AG08396 (cell line): ENCODE data around the gene IRF7.
"Not testable (repeated sequence)": the region's sequence is repeated elsewhere in the genome, so short reads cannot be mapped to it uniquely, and the experiment has no call there.

Experiments
- DNase-seq: peaks from one replicate; pipeline ENCODE4 v3.0.0; 2012; ENCODE audit warnings: low spot score, mixed read lengths

Gene IRF7

DNA sequence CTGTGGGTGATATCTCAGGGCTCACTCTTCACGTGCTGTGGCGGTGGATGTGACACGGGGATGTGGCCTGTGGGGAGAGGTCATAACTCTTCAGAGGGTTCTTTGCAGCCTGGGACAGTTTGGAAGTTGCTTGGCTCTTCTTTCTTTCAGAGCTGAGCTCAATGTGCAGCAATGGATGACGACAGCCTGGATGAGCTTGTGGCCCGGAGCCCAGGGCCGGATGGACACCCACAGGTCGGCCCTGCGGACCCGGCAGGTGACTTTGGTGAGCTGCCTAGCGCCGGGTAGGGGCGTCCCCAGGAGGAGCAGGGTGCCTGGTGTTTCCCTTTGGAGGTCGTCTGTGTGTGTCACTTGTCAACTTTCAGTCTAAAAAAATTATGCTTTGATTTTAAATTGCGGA lies 34.4 kb downstream of the IRF7 start:
- DNase-seq: no peak

DNA sequence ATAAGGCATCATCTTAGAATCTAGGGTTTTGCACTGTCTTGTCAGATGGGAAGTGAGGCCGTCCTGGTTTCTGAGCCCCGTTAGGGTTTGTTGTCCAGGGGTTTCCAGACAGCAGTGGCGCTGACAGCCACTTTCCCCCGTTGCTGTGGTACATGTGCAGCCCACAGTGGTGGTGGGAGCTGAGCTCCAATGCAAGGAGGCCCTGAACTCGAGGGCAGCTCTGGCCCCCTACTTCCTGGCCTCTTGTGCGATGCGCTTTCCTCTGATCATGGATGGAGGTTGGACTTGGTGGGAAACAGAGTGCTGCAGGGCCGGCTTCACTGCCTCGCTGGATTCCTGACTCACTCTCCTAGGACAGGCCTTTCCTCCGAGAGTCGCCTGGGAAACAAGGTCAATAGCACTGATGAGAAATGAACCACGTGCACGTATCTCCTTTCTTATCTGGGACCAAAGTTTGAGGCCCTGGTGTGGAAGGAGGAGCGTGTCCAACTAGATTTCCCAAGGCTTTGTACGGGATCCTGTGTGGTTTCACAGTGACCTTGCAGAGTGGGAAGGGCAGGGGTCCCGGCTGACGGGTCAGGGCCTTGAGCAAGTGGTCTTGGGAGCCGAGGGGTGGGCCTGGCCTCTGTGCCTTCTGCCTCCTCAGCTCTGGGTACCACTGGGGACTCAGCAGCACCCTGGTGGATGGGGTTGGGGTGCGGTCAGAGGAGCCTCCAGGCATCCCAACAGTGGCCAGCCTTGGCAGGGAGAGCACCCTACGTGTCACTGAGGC lies 35.7 kb downstream of the IRF7 start:
- DNase-seq: no peak

DNA sequence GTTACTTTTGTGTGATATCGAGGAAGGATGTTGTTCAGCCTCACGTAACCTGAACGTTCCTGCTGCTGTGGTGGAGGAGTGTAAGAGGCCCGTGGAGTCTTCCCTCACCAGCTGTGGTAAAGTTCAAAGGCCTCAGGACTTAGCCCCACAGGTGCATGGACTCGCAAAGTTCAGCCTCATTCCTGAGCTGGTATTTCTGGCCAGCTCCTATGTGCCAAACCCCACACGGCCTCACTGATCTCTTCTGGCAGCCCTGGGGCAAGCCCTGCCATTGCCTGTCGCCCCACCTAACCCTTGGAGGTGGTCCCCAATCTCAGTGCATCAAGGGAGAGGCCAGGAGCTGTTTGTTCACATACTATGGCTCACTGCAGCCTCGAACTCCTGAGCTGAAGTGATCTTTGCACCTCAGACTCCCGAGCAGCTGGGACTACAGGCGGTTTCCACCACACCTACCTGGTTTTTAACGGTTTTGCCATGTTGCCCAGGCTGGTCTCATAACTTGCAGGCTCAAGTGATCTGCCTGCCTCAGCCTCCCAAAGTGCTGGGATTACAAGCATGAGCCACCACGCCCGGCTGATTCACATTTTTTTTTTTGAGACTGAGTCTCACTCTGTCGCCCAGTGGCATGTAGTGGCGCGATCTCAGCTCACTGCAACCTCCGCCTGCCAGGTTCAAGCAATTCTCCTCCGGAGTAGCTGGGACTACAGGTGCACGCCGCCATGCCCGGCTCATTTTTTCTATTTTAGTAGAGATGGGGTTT lies 37.3 kb downstream of the IRF7 start:
- DNase-seq: no peak

DNA sequence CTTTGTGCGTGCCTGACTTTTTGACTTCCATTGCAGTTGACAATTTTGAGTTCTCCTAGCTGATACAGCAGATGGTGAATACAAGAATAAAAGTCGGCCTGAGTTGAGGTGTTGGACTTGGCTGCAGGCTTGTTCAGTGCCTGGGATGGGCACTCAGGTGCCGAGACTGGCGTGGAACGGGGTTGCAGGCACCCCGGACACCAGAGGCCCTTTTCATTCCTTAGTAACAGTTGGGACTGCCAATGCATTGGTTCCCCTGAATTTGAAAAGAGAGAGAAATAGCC lies 38.2 kb downstream of the IRF7 start:
- DNase-seq: no peak

DNA sequence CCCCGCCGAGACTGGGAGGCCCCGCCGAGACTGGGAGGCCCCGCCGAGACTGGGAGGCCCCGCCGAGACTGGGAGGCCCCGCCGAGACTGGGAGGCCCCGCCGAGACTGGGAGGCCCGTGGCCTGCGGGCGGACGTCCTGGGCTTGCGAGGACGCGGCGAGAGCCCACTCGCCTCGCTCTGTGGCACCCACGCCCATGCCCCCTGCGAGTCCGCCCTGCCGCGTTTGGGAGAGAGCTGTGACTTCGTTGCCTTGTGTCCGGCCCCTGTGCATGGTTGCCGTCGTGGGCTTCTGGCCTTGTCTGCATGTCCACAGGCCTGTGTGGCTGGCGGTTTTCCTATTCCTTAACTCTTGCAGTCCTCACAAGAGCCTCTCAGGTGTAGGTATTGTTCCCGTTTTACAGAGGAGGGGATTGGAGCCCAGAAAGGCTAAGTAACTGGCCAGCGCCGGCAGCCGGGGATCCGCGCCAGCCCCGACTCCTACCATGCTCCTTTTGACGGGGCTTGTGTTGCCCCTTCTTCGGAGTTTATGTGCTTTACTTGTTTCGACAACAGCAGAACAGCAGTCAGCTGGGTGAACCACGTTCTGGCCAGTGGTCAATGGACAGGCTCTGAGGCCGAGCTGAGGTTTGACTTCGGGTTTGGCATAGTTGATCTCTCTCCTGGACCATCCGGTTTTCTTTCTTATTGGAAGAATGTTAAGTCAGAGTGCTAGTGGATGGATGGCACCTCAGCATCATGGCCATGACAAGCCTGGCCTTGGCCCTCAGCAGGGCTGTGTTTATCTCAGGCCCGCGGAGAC lies 38.7 kb downstream of the IRF7 start:
- DNase-seq: no peak

DNA sequence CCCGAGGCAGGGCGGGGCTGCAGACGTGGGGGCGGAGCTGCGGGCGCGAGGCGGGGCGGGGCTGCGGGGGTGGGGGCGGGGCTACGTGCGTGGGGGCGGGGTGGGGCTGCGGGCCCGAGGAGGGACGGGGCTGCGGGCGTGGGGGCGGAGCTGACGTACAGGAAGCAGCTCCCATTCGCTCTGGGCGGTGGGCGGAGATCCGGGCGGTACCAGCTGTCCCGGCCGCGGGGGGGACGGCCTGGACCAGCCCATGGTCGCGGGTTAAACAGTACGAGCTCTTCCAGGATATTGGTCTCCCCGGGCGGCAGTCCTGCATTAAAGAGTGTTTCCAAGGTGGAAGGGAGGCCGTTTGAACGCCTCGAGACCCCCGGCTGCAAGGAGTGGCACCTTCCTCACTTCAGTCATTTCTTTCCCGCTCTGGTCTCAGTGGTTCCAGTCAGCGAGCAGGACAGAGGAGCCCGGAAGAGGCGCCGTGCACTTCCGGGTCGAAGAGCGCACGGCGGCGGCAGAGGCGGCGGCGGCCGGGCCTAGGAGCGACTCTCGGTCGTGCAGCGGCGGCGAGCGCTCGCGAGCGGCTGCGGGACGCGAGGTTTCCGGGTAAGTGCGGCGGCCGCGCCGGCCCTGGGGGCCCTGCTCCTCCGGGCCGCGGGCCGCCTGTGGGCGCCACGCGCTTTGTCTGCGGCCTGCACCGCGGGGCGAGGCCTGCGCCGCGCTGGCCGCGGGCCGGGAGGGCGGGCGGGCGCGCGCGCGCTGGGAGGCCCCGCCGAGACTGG lies 39.6 kb downstream of the IRF7 start, which contains the start of gene PHRF1:
PHRF1 (plus strand) TSS at position 475 of the 773 bp plus-strand sequence. CDS start 5,043 bp downstream, outside the sequence.
- peak; percentile 100 for DNase-seq

DNA sequence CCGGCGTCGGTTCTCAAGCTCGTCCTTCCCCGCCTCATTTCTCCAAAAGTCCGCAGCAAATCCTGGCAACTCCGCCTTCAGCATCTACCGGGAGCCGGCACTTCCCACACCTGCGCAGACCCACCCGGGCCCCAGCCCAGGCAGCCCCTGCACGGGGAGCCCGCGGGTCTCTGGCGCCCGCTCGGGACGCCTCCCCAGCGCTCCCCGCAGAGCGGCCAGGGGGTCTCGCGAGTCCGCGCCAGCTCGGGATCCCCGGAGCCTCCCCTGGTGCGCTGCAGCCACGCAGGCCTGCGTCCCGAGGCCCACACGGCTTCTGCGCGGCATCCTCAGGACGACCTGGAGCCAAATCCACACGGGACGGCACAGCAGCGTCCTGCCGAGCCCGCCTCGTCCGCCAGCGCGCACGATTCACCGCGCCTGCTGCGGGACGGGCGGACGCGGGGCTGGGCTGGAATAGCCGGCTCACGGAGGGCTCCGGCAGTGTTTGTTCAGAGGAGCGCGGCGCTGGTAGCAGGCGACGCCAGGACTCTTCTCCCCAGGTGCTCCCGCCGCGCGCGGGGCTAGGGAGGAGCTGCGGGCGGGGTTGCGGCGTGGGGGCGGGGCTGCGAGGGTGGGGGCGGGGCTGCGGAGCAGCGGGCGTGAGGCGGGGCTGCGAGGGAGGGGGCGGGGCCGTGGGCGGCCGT lies 40.3 kb downstream of the IRF7 start:
- DNase-seq: no peak

DNA sequence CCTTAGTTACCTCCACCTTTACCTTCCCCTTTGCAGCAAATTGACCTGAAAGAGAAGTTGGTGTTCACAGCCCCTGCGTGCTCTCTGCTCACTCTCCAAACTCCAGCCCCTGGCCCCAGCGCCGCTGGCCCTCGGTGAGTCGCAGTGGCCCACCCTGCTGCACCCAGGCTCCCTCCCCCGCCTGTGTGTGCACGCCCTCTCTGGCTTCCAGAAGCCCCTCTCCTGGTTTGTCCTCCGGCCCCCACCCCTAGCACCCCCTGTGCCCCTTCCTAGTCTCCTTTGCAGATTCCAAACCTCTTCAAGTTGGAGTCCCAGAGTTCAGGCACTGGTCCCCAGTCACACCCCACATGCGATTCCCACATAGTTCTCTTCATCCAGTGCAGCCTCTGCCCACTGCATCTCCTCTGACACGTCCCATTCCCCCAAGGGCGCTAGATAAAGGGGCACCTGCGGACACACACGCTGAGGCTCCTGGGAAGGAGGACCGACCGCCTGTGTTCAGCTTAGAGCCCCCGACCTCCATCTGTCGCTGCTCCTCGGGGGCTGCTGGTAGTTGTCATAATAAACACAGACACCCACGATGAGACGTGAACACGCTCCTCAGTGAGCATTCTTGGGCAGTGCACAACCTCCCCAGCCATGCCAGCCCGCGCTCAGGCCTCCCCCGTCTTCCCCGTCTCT lies 41.0 kb downstream of the IRF7 start:
- DNase-seq: no peak

DNA sequence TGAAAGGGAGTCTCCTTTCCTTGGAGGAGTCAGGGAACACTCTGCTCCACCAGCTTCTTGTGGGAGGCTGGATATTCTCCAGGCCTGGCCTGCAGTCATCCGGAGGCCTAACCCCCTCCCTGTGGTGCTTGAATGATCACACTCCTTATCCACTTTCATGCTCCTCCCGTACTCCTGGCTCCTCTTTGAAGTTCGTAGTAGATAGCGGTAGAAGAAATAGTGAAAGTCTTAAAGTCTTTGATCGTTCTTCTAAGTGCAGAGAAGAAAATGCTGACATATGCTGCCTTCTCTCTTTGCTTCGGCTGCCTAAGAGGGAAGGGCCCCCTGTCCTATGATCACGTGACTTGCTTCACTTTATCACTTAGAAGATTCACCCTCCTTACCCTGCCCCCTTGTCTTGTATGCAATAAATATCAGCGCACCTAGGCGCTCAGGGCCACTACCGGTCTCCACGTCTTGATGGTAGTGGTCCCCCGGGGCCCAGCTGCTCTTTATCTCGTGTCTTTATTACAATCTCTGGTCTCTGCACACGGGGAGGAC lies 41.6 kb downstream of the IRF7 start:
- DNase-seq: not testable (repeated sequence)

DNA sequence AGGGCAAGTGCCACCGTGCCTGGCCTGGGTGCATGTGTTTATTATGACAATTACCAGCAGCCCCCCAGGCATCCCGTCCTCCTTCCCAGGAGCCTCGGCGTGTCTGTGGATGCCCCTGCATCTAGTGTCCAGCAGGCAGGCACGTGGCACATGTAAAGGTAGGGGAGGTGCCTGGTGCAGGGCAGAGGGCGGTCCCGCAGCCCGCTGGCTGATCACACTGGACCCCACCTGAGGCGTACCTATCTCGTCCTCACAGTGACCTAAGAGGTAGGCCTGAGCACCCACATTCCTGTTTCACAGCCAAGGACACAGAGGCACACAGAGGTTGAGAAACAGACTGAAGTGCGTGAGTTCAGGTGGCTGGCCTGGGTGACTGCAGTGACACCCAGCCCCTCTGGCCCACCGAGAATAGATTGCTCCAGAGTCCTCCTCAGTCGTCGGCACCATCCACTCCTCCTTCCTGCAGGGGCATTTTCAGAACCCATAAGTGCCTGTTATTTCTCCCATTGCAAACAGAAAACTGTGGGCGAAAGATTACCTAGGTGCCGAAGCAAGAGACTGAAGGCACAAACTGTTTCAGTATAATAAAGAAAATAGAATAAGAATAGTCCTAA lies 42.5 kb downstream of the IRF7 start:
- no peak for DNase-seq

DNA sequence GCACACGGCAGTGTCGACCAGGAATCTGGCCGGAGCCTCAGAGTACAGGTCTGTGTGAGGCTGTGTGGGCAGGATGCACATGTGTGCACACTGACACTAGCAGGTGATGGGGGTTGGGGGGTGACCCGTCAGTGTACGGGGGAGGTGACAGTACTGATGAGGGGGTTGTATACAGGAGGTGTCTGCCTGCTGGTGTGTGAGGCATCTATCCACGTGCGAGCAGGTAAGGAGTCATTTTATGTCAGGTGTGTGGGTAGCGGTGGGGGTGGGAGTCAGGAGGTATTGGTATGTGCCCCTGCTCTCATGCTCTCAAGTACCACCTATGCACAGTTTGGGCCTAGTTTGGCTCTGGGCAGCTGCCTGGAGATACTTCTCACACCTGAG lies 44.0 kb downstream of the IRF7 start:
- DNase-seq: no peak

DNA sequence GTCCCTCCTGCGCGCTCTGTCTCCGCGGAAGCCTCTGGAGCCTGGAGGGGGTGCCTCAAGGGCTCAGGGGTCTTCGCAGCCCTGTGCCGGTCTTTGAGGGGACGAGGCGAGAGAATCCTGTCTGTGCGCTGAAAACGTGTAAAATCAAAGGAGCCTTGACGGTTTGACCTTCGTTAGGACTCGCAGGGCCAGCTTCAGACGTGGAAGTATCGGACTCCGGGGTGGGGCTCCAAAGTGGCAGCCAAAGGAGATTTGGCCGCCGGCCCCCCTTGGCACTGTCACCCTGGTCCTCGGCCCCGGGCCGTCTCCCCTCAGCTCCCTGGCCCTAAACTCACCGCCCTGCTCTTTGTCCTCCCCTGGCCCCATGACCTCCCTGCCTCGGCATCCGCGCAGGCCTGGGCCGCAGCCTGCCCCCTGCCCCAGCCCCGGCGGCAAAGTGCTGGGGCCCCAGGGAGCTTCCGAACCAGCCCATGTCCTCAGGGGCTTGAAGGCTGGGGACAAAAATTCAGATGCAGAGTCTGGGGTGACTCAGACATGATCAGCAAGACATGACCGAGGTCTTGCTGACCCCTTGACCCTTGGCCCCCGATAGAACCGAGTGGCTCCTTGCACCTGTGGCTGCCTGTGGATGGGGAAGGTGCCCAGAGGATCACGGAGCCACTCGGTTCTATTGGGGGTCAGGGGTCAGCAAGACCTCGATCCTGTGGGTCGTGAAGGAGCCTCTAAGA lies 46.4 kb downstream of the IRF7 start:
- DNase-seq: no peak

DNA sequence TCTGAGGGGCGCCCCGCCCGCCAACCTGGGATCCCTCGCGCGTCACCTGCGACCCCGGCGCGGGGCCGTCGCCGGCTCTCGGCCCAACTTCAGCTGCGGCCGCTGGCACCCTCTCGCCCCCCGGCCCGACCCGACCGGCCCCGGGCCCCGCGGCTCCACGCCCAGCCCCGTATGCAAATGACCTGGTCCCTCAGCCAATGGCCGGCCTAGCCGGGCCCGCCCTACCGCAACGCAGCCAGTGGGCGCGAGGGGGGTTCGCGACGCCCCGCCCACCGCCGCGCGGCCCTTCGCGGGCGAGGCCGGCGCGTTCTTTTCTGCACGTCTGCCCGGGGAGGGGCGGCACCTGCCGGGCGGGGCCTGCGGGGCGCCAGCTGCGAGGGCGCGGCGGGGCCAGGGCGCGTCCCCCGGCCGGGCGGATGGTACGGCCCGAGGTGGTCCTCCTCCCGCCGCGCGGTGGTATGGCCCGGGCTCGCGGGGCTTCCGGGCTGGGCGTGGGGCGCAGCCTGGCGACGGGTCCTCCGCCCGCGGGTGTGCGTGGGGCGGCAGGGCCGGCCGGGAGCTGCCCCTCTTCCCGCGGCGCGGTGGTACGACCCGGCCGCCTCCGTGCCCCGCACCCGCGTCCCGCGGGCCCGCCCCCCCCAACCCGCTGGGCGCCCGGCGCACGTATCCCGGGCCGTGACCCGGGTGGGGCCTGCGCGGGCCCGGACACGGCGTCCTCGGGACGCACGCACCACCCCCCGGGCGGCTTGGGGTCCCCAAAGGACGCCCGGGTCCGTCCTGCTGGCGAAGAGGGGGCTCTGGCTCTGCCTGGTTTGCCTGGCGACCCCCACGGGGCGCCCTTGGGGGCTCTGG lies 47.2 kb downstream of the IRF7 start:
- DNase-seq: peak; percentile 99

DNA sequence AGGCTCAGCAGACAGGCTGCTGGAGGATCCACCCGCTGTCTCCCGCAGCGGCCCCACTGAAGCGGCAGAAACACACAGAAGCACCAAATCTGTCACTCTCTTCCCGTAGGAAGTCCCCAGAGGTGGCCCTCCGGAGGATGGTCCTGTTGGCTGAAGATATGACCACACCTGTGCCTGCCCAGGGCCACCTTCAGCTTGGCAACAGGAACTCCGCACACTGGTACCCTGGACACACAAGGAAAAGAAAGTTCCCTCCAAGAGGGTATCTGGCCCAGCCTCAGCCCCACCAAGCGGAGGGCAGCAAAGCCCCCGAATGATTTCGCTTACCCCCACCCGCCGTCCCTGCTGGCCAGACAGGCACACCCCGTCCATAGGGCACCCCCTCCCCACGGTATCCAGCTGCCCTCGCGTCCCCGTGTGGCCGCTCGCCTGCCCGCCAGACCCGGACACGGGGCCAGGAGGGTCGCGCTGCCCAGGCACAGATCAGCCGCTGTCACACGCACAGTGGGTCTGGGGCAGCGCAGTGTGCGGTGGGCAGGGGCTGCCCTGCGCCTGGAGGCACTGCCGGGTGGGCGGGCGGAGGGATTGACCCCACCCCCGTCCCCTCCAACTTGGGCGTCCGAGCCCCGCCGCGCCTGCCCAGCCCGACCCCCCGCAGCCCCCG lies 48.0 kb downstream of the IRF7 start:
- DNase-seq: no peak

DNA sequence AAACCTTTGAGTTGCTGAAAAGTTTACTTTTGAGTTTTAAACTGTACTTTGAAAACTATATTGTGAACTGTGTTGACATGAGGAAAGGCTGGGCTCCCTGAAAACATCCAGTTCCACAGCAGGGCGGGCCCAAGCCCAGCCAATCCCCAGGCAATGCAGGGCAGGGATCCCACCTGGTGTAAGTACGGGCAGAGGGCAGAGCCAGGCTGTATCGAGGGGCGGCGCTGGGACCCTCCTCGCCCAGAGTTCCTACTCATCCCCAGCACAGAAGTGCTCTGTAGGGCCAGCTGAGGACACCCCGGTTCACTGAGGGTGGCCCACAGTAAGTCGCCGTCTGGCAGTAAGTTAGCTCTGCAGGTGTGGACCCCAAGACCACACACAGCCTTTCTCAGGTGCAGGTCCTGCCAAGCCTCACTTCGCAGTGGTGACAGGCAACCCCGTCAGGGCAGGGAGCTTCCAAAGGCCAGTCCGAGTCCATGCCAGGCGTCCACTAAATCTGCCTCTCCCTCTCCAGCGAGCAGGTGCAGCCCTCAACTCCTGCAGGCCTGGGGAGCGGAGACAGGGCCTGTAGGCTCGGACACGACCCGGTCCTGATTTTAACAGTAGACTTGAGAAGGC lies 48.6 kb downstream of the IRF7 start:
- no peak for DNase-seq

DNA sequence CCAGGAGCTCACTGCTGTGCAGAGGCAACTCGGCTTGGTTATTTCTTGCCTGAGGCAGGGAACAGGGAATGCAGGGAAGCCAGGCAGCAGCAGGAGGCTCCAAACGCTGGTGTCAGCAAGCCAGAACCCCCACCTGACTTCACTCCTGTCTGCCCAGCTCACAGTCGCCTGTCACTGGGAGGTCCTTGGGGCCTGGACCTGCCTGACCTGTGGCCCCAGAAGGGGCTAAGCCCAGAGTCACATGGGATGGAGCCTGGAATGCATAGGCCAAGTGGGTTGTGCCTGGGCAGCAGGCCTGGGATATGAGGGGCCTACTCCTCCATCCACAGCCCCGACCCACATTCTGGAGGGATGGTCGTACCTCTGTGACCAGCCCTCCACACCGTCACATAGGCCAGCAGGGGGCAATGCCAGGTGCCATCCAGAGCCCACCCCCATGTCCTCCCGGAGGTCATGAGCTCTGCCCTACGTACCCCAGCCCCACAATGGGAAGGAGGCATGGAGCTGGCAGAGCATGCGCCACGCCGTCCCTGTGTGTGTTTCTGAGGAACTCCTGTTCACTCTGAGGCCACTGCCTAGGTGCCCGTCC lies 49.7 kb downstream of the IRF7 start:
- no peak for DNase-seq
